ENCODE data around the gene TTLL6. TPM values are rescaled to one million over a fixed set of nuclear protein-coding genes. Genes with fewer than 3 reads are reported as not detected.

The TTLL6 gene
- total RNA-seq, 4 donors from 2014 or later: 1.1 to 7.5 (median 1.5) TPM; not detected in 1

GRCh38 chr17:48819466-48819865 lies 2.4 kb upstream of the TTLL6 start:
- no peaks in the 10 kb centered on the region for H3K9me3 ChIP-seq
- DNase-seq: no peak
- peaks cover 0 to 16% (median 7%) of the 10 kb centered on the region in 4 donors for H3K4me1 ChIP-seq
- no peaks in the 10 kb centered on the region for H3K36me3 ChIP-seq
- H3K4me3 ChIP-seq: no peak overlapping the region
- H3K27me3 ChIP-seq: no peaks in the 10 kb centered on the region
- TF ChIP-seq, protein P1, sequence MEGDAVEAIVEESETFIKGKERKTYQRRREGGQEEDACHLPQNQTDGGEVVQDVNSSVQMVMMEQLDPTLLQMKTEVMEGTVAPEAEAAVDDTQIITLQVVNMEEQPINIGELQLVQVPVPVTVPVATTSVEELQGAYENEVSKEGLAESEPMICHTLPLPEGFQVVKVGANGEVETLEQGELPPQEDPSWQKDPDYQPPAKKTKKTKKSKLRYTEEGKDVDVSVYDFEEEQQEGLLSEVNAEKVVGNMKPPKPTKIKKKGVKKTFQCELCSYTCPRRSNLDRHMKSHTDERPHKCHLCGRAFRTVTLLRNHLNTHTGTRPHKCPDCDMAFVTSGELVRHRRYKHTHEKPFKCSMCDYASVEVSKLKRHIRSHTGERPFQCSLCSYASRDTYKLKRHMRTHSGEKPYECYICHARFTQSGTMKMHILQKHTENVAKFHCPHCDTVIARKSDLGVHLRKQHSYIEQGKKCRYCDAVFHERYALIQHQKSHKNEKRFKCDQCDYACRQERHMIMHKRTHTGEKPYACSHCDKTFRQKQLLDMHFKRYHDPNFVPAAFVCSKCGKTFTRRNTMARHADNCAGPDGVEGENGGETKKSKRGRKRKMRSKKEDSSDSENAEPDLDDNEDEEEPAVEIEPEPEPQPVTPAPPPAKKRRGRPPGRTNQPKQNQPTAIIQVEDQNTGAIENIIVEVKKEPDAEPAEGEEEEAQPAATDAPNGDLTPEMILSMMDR (IDR thresholded peaks at IDR 0.05): no peak
- H3K27ac ChIP-seq: no peak overlapping the region

DNA sequence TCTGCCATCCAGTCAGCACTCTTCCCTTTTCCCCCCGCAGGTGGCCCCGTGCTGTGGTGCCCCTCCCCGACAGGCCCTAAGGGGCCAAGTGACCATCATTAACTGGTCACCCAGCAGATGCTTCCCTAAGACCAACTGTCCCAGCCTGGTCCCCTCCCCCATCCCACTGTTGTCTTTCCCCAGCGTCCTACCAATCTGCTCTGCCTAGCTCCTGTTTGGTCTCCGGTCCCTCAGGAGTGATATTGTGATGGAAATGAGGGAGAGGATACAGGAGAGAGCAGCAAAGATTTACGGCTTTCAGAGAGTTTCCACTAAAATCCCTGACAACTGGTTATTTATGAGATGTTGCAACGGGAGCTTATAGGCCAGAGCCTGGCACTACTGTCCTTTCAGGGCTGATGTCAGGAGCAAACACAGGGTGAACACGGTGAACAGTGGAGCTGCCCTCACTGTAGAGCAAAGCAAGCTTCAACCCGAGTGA lies 1.4 kb upstream of the TTLL6 start:
- TF ChIP-seq POLR2A (IDR thresholded peaks at IDR 0.05): no peak
- TF ChIP-seq, protein P1 (IDR thresholded peaks at IDR 0.05): no peak
- H3K4me1 ChIP-seq: peaks cover 0 to 16% (median 7%) of the 10 kb centered on the region in 4 donors

GRCh38 chr17:48816438-48816773 lies 623 bp downstream of the TTLL6 start:
- TF ChIP-seq, protein P1 (IDR thresholded peaks at IDR 0.05): no peak
- no peak for TF ChIP-seq POLR2A (IDR thresholded peaks at IDR 0.05)
- Histone ChIP-seq H3K27ac (peak overlapping the region in 1 of 4 donors; percentile 4), H3K27me3 (no peaks in the 10 kb centered on the region), H3K36me3 (no peaks in the 10 kb centered on the region), H3K9me3 (no peaks in the 10 kb centered on the region), H3K4me1 (peaks cover 0 to 24% (median 7%) of the 10 kb centered on the region in 4 donors), H3K4me3 (peak overlapping the region; percentile 7 to 56 (median 49))
- no peak for DNase-seq

More for the DNA sequence above, 1.4 kb upstream of the TTLL6 start:
- H3K4me3 ChIP-seq: no peak overlapping the region
- H3K27me3 ChIP-seq: no peaks in the 10 kb centered on the region
- no peaks in the 10 kb centered on the region for H3K9me3 ChIP-seq
- no peak overlapping the region for H3K27ac ChIP-seq
- DNase-seq: no peak
- H3K36me3 ChIP-seq: no peaks in the 10 kb centered on the region

GRCh38 chr17:48815311-48815710 lies 1.7 kb downstream of the TTLL6 start:
- H3K27me3 ChIP-seq: no peaks in the 10 kb centered on the region
- no peak overlapping the region for H3K4me3 ChIP-seq
- no peak overlapping the region for H3K27ac ChIP-seq
- TF ChIP-seq, protein P1 (IDR thresholded peaks at IDR 0.05): no peak
- TF ChIP-seq POLR2A (IDR thresholded peaks at IDR 0.05): no peak
- H3K4me1 ChIP-seq: peaks cover 0 to 24% (median 7%) of the 10 kb centered on the region in 4 donors
- DNase-seq: no peak
- H3K9me3 ChIP-seq: no peaks in the 10 kb centered on the region
- no peaks in the 10 kb centered on the region for H3K36me3 ChIP-seq

DNA sequence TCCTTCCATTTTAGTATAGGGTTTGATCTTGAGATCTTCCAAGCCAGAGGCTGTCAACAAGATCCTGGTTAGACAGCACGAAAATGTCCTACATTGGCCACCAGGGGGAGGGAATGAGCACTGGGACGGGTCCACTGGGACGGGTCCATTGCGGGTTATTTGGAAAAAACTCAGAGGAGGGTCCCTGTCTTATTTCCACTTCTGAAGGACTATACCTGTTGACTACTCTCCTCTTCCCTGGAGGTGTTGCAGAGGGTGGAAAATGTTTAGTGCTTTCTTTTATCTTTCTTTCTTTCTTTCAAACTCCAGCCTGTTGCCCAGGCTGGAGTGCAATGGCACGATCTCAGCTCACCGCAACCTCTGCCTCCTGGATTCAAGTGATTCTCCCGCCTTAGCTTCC lies 2.5 kb downstream of the TTLL6 start:
- H3K27ac ChIP-seq: no peak overlapping the region
- DNase-seq: peak in 2 of 3 donors; percentile 44 to 83
- H3K36me3 ChIP-seq: no peaks in the 10 kb centered on the region
- TF ChIP-seq, protein P1 (IDR thresholded peaks at IDR 0.05): peak in 5 of 6 experiments; percentile 73 to 79 (median 76)
- no peak for TF ChIP-seq POLR2A (IDR thresholded peaks at IDR 0.05)
- H3K4me1 ChIP-seq: peaks cover 0 to 24% (median 7%) of the 10 kb centered on the region in 4 donors
- no peaks in the 10 kb centered on the region for H3K27me3 ChIP-seq
- H3K9me3 ChIP-seq: no peaks in the 10 kb centered on the region
- no peak overlapping the region for H3K4me3 ChIP-seq

GRCh38 chr17:48812001-48812400 lies 5.0 kb downstream of the TTLL6 start:
- peaks cover 0 to 26% (median 3%) of the 10 kb centered on the region in 4 donors for H3K4me1 ChIP-seq
- DNase-seq: no peak
- H3K4me3 ChIP-seq: no peak overlapping the region
- no peaks in the 10 kb centered on the region for H3K9me3 ChIP-seq
- no peaks in the 10 kb centered on the region for H3K36me3 ChIP-seq
- no peak for TF ChIP-seq POLR2A (IDR thresholded peaks at IDR 0.05)
- TF ChIP-seq, protein P1 (IDR thresholded peaks at IDR 0.05): no peak
- peak overlapping the region in 2 of 4 donors; percentile 44 to 63 for H3K27ac ChIP-seq
- H3K27me3 ChIP-seq: no peaks in the 10 kb centered on the region
